HCT116 (cell line): ENCODE measurements around the gene RUNX1. TPM values are rescaled to one million over a fixed set of nuclear protein-coding genes. Genes with fewer than 3 reads are reported as not detected.

Source experiments
- ATAC-seq: fragments of 200-7000 bp; cut with Tn5 transposase; 2 replicates; pipeline ENCODE4 v1.9.1; 2020; ENCODE audit warnings: mild to moderate bottlenecking, moderate library complexity
- BruUV-seq: library from RNA; stranded (reverse); fragments of 400-500 nt; replicated peaks from 2 replicates; lab custom pipeline; 2021; lab: Mats Ljungman, UMichigan
- CTCF ChIA-PET: fragments of 300-600 bp; sonication (Branson Sonifier 250); formaldehyde crosslinking; loops from one replicate; lab custom pipeline; 2021; ENCODE audit warnings: antibody characterized with exemption; lab: Charles Lee
- POLR2A ChIA-PET: fragments of 300-600, 350-600 bp; sonication (Branson Sonifier 250); formaldehyde crosslinking; loops from one replicate; lab custom pipeline; 2021; ENCODE audit warnings: antibody characterized with exemption; lab: Charles Lee
- RAD21 ChIA-PET, 2 experiments: fragments of 300-600 bp; sonication (Branson Sonifier 250); formaldehyde crosslinking; loops; one replicate each; lab custom pipeline; 2023; ENCODE audit warnings: low total read pairs in 2 of 2; ENCODE audit not compliant: uncharacterized antibody in 2 of 2, unreplicated experiment in 2 of 2, low non-redundant PET in 1 of 2; lab: Charles Lee
- DNase-seq: peaks from one replicate; pipeline ENCODE4 v3.0.0-alpha.2; 2010; ENCODE audit warnings: low read depth, low spot score
- H2AFZ ChIP-seq: fragments of 200-600 bp; shearing (Covaris generic), sonication (generic); 2 replicates; pipeline ENCODE4 v1.6.1; 2017; ENCODE audit warnings: low read depth, mixed run types, mixed read lengths, antibody characterized with exemption, low read length; ENCODE audit not compliant: poor library complexity, severe bottlenecking
- H3K27ac ChIP-seq: 2 replicates; pipeline ENCODE4 v1.5.1; 2012; ENCODE audit warnings: low read depth, low read length
- H3K27me3 ChIP-seq: fragments of 200-600 bp; sonication (generic); 2 replicates; pipeline ENCODE4 v1.6.1; 2016; ENCODE audit warnings: mixed run types, low read length, mixed read lengths; ENCODE audit not compliant: insufficient read depth
- H3K36me3 ChIP-seq, 2 experiments: fragments of 200-500 bp in 1 of 2; fragments of 200-600 bp in 1 of 2; sonication (Bioruptor generic) in 1 of 2; sonication (generic) in 1 of 2; 2 replicates each; pipeline versions ENCODE4 v1.5.1 to v1.6.1; 2014 to 2016; ENCODE audit warnings: low read length in 2 of 2, inconsistent platforms in 1 of 2, mixed read lengths in 1 of 2, mixed run types in 1 of 2; ENCODE audit not compliant: insufficient read depth in 2 of 2, control insufficient read depth in 1 of 2
- H3K4me1 ChIP-seq, 2 experiments: fragments of 200-600 bp in 1 of 2; sonication (generic) in 1 of 2; 2 replicates each; pipeline versions ENCODE4 v1.5.1 to v1.6.1; 2012 to 2017; ENCODE audit warnings: low read length in 2 of 2, inconsistent platforms in 1 of 2, mild to moderate bottlenecking in 1 of 2, mixed read lengths in 1 of 2, mixed run types in 1 of 2, moderate library complexity in 1 of 2; ENCODE audit not compliant: insufficient read depth in 2 of 2, control insufficient read depth in 1 of 2
- H3K4me2 ChIP-seq: fragments of 200-600 bp; sonication (generic); 2 replicates; pipeline ENCODE4 v1.6.1; 2017; ENCODE audit warnings: mixed run types, low read length, mixed read lengths
- H3K4me3 ChIP-seq, 2 experiments: fragments of 200-600 bp in 1 of 2; sonication (generic) in 1 of 2; replicated peaks in 1 of 2; 2 replicates each; pipeline ENCODE4 v1.5.1; 2011 to 2016; ENCODE audit warnings: low read length in 2 of 2, control low read depth in 1 of 2, low read depth in 1 of 2, mild to moderate bottlenecking in 1 of 2, mixed read lengths in 1 of 2, mixed run types in 1 of 2
- H3K79me2 ChIP-seq: fragments of 200-600 bp; sonication (generic); 2 replicates; pipeline ENCODE4 v1.6.1; 2017; ENCODE audit warnings: mild to moderate bottlenecking, mixed run types, low read length, moderate library complexity, mixed read lengths; ENCODE audit not compliant: insufficient read depth
- H3K9ac ChIP-seq: fragments of 200-600 bp; sonication (generic); 2 replicates; pipeline ENCODE4 v1.6.1; 2016; ENCODE audit warnings: low read length, mixed read lengths
- H3K9me2 ChIP-seq: fragments of 200-600 bp; sonication (generic), shearing (Covaris generic); 2 replicates; pipeline ENCODE4 v1.6.1; 2017; ENCODE audit warnings: mixed run types, mild to moderate bottlenecking, moderate library complexity; ENCODE audit not compliant: insufficient read depth
- H3K9me3 ChIP-seq, 2 experiments: fragments of 200-500 bp in 1 of 2; fragments of 200-600 bp in 1 of 2; sonication (Bioruptor generic) in 1 of 2; sonication (generic) in 1 of 2; 2 replicates each; pipeline ENCODE4 v1.6.1; 2014 to 2017; ENCODE audit warnings: low read length in 2 of 2, mixed read lengths in 2 of 2, inconsistent platforms in 1 of 2, low read depth in 1 of 2, mild to moderate bottlenecking in 1 of 2, mixed run types in 1 of 2, moderate library complexity in 1 of 2; ENCODE audit not compliant: control insufficient read depth in 1 of 2, insufficient read depth in 1 of 2
- H4K20me1 ChIP-seq: fragments of 200-600 bp; sonication (generic), shearing (Covaris generic); 2 replicates; pipeline ENCODE4 v1.6.1; 2017; ENCODE audit warnings: mixed run types, mild to moderate bottlenecking, moderate library complexity; ENCODE audit not compliant: insufficient read depth
- ATF3 ChIP-seq: IDR thresholded peaks from 2 replicates; pipeline ENCODE4 v1.6.1; 2012
- CBX3 ChIP-seq: IDR thresholded peaks from 2 replicates; pipeline ENCODE4 v1.6.1; 2012; ENCODE audit warnings: low read depth
- CEBPB ChIP-seq: IDR thresholded peaks from 2 replicates; pipeline ENCODE4 v1.6.1; 2012; ENCODE audit warnings: low read depth
- CTCF ChIP-seq, 3 experiments: fragments of 200-600 bp in 1 of 3; sonication (generic) in 1 of 3; IDR thresholded peaks in 2 of 3; conservative IDR thresholded peaks in 1 of 3; 2 replicates each; pipeline ENCODE4 v1.5.1; 2012 to 2017; ENCODE audit warnings: low read depth in 2 of 3, low read length in 2 of 3, antibody characterized with exemption in 1 of 3, borderline replicate concordance in 1 of 3, control low read depth in 1 of 3, mild to moderate bottlenecking in 1 of 3, mixed read lengths in 1 of 3, mixed run types in 1 of 3, moderate library complexity in 1 of 3; ENCODE audit not compliant: insufficient read depth in 1 of 3
- EGR1 ChIP-seq: IDR thresholded peaks from 2 replicates; pipeline ENCODE4 v1.6.1; 2012; ENCODE audit warnings: low read depth
- ELF1 ChIP-seq: IDR thresholded peaks from 2 replicates; pipeline ENCODE4 v1.6.1; 2012; ENCODE audit warnings: low read depth, borderline replicate concordance
- EZH2 ChIP-seq: fragments of 200-600 bp; sonication (generic); IDR thresholded peaks from 2 replicates; pipeline ENCODE4 v1.6.1; 2017; ENCODE audit warnings: antibody characterized with exemption, mixed run types
- FOSL1 ChIP-seq: IDR thresholded peaks from 2 replicates; pipeline ENCODE4 v1.6.1; 2012; ENCODE audit warnings: low read depth
- JUND ChIP-seq: IDR thresholded peaks from 2 replicates; pipeline ENCODE4 v1.6.1; 2012
- MAX ChIP-seq: IDR thresholded peaks from 2 replicates; pipeline ENCODE4 v1.6.1; 2012
- POLR2A ChIP-seq: IDR thresholded peaks from 2 replicates; pipeline ENCODE4 v1.7.0; 2011; ENCODE audit warnings: borderline replicate concordance; ENCODE audit not compliant: insufficient read depth, insufficient read length; ENCODE audit errors: extremely low read depth
- POLR2AphosphoS5 ChIP-seq: IDR thresholded peaks from 2 replicates; pipeline ENCODE4 v1.6.1; 2011; ENCODE audit warnings: mild to moderate bottlenecking, low read depth, low read length, moderate library complexity
- RAD21 ChIP-seq: IDR thresholded peaks from 2 replicates; pipeline ENCODE4 v1.6.1; 2012; ENCODE audit warnings: low read depth, mild to moderate bottlenecking
- REST ChIP-seq: IDR thresholded peaks from 2 replicates; pipeline ENCODE4 v1.6.1; 2012; ENCODE audit warnings: low read depth
- SIN3A ChIP-seq: IDR thresholded peaks from 2 replicates; pipeline ENCODE4 v1.6.1; 2012; ENCODE audit warnings: low read depth
- SP1 ChIP-seq: IDR thresholded peaks from 2 replicates; pipeline ENCODE4 v1.6.1; 2012; ENCODE audit warnings: low read depth
- SRF ChIP-seq: IDR thresholded peaks from 2 replicates; pipeline ENCODE4 v1.6.1; 2012; ENCODE audit warnings: low read depth
- YY1 ChIP-seq: IDR thresholded peaks from 2 replicates; pipeline ENCODE4 v1.6.1; 2011; ENCODE audit warnings: low read length, low read depth, moderate library complexity, mild to moderate bottlenecking; ENCODE audit not compliant: insufficient replicate concordance; ENCODE audit errors: extremely low read depth
- ZBTB33 ChIP-seq: IDR thresholded peaks from 2 replicates; pipeline ENCODE4 v1.6.1; 2011; ENCODE audit warnings: mild to moderate bottlenecking, low read length, moderate library complexity; ENCODE audit not compliant: insufficient replicate concordance; ENCODE audit errors: extremely low read depth
- ZFX ChIP-seq: fragments of 450-650 bp; IDR thresholded peaks from 2 replicates; pipeline ENCODE4 v1.6.1; 2017
- intact Hi-C: fragments of 100-400 bp; cut with micrococcal nuclease; formaldehyde crosslinking; loops from 2 replicates; pipeline ENCODE4 v1.10.0; 2022
- total RNA-seq: library from RNA; stranded (reverse); gene quantifications from one replicate; pipeline ENCODE4 v1.2.1, GENCODE V29; 2021; ENCODE audit not compliant: unreplicated experiment

Gene RUNX1
- total RNA-seq, 1 experiment from 2014 or later, result 33.5 TPM

- no peaks in the 10 kb centered on the region for H4K20me1 ChIP-seq
- no peaks in the 10 kb centered on the region for H3K9me2 ChIP-seq
- BruUV-seq, result no TSS peak
- RAD21 ChIA-PET, result no interaction called here
- intact Hi-C loops, result loop anchor here (1.0 to 5.0 kb wide), 5 partner anchors 49 to 332 kb away; no protein-coding TSS in a partner anchor
- no peaks in the 10 kb centered on the region for H3K27me3 ChIP-seq
- H3K4me2 ChIP-seq, result peak overlapping the region; percentile 100
- H3K4me3 ChIP-seq, result no peak overlapping the region; a peak in 1 of 4 replicates
- POLR2A ChIA-PET, result interaction anchor here (3.9 kb wide), 1 partner anchor 88 kb away, joined by 33 read pairs; no protein-coding TSS in a partner anchor
- no peak overlapping the region for H3K27ac ChIP-seq
- H3K4me1 ChIP-seq, result peaks cover 33 to 72% of the 10 kb centered on the region in 2 experiments
- CTCF ChIA-PET, result interaction anchor here (1.3 kb wide), 1 partner anchor 140 kb away, joined by 7 read pairs; no protein-coding TSS in a partner anchor
- H3K79me2 ChIP-seq, result peaks cover 80% of the 10 kb centered on the region
- TF ChIP-seq ELF1, result no peak
- TF ChIP-seq FOSL1, result no peak
- no peak for TF ChIP-seq YY1
- no peak for TF ChIP-seq RAD21
- TF ChIP-seq EGR1, result no peak
- no peak for TF ChIP-seq ATF3
- TF ChIP-seq CBX3, result no peak
- no peak for TF ChIP-seq SP1
- TF ChIP-seq CTCF (IDR thresholded peaks at IDR 0.05 in 2 of 3, conservative IDR thresholded peaks at IDR 0.05 in 1 of 3; ENCODE audit: borderline replicate concordance in 1 of 3, insufficient read depth in 1 of 3, low read depth in 2 of 3, low read length in 2 of 3), result no peak
- no peak for TF ChIP-seq POLR2A
- no peak for TF ChIP-seq MAX
- no peak for TF ChIP-seq JUND
- no peak for TF ChIP-seq SRF
- no peak for TF ChIP-seq ZBTB33
- no peak for TF ChIP-seq CEBPB
- TF ChIP-seq POLR2AphosphoS5, result no peak
- TF ChIP-seq SIN3A, result no peak
- TF ChIP-seq EZH2, result no peak
- TF ChIP-seq ZFX, result no peak
- no peak for TF ChIP-seq REST
- TF ChIP-seq, all 23 proteins: peak for 0
- peak overlapping the region; percentile 18; the same call in 1 of the 2 replicates for H3K9ac ChIP-seq
- DNase-seq (no peak), ATAC-seq (no peak)
- no peak overlapping the region for H2AFZ ChIP-seq
- peaks cover 4 to 9% of the 10 kb centered on the region in 2 experiments; a peak in 2 of 4 replicates for H3K36me3 ChIP-seq
- H3K9me3 ChIP-seq, result no peaks in the 10 kb centered on the region
Observed at GRCh38 chr21:34885125-34885524, 164.0 kb downstream of the RUNX1 start.
